Measurements from ENCODE around the gene C10orf143. TPM values are rescaled to one million over a fixed set of nuclear protein-coding genes. Genes with fewer than 3 reads are reported as not detected.
A peak's percentile ranks its signal among the peaks of the same experiment; 100 is the strongest.
"Not testable (repeated sequence)": the region's sequence is repeated elsewhere in the genome, so short reads cannot be mapped to it uniquely, and the experiment has no call there.

C10orf143 gene
- total RNA-seq, 1 experiment from 2014 or later = 0.42 TPM

- no peak overlapping the region for H3K4me3 ChIP-seq (ENCODE audit: insufficient read depth, low read depth, low read length)
- H3K27me3 ChIP-seq (ENCODE audit: control insufficient read depth, insufficient read depth, low read length) = no peaks in the 10 kb centered on the region
Observed at GRCh38 chr10:130128062-130128781, 17.6 kb upstream of the C10orf143 start.

GRCh38 chr10:130127364-130128061 is 16.9 kb upstream of the C10orf143 start:
- no peak overlapping the region for H3K4me3 ChIP-seq (ENCODE audit: insufficient read depth, low read depth, low read length)
- H3K36me3 ChIP-seq (replicated peaks; ENCODE audit: control insufficient read depth, insufficient read depth, low read length) = no peaks in the 10 kb centered on the region
- no peaks in the 10 kb centered on the region for H3K27me3 ChIP-seq (ENCODE audit: control insufficient read depth, insufficient read depth, low read length)
- peak; percentile 93 for DNase-seq

More at GRCh38 chr10:130128062-130128781, 17.6 kb upstream of the C10orf143 start:
- no peaks in the 10 kb centered on the region for H3K36me3 ChIP-seq (replicated peaks; ENCODE audit: control insufficient read depth, insufficient read depth, low read length)
- no peak for DNase-seq

- H3K36me3 ChIP-seq (replicated peaks; ENCODE audit: control insufficient read depth, insufficient read depth, low read length) = no peaks in the 10 kb centered on the region
- no peak overlapping the region for H3K4me3 ChIP-seq (ENCODE audit: insufficient read depth, low read depth, low read length)
- DNase-seq = no peak
- no peaks in the 10 kb centered on the region for H3K27me3 ChIP-seq (ENCODE audit: control insufficient read depth, insufficient read depth, low read length)
Observed at GRCh38 chr10:130121486-130122079, 11.0 kb upstream of the C10orf143 start.

- not testable (repeated sequence) for DNase-seq; H3K4me3 ChIP-seq (ENCODE audit: insufficient read depth, low read depth, low read length); H3K36me3 ChIP-seq (replicated peaks; ENCODE audit: control insufficient read depth, insufficient read depth, low read length); H3K27me3 ChIP-seq (ENCODE audit: control insufficient read depth, insufficient read depth, low read length)
Observed at GRCh38 chr10:130117535-130117934, 6.9 kb upstream of the C10orf143 start.

- not testable (repeated sequence) for H3K4me3 ChIP-seq (ENCODE audit: insufficient read depth, low read depth, low read length); H3K27me3 ChIP-seq (ENCODE audit: control insufficient read depth, insufficient read depth, low read length); H3K36me3 ChIP-seq (replicated peaks; ENCODE audit: control insufficient read depth, insufficient read depth, low read length); DNase-seq
Observed at GRCh38 chr10:130116942-130117341, 6.3 kb upstream of the C10orf143 start.

- H3K4me3 ChIP-seq (ENCODE audit: insufficient read depth, low read depth, low read length) = no peak overlapping the region
- no peaks in the 10 kb centered on the region for H3K36me3 ChIP-seq (replicated peaks; ENCODE audit: control insufficient read depth, insufficient read depth, low read length)
- no peak for DNase-seq
- no peaks in the 10 kb centered on the region for H3K27me3 ChIP-seq (ENCODE audit: control insufficient read depth, insufficient read depth, low read length)
Observed at GRCh38 chr10:130112821-130113220, 2.2 kb upstream of the C10orf143 start.

- Histone ChIP-seq H3K36me3 (replicated peaks; ENCODE audit: control insufficient read depth, insufficient read depth, low read length) (no peaks in the 10 kb centered on the region), H3K27me3 (ENCODE audit: control insufficient read depth, insufficient read depth, low read length) (no peaks in the 10 kb centered on the region), H3K4me3 (ENCODE audit: insufficient read depth, low read depth, low read length) (peak overlapping the region; percentile 74)
- no peak for DNase-seq
Observed at GRCh38 chr10:130111852-130112180, 1.2 kb upstream of the C10orf143 start.

- peak; percentile 95 for DNase-seq
- Histone ChIP-seq H3K27me3 (ENCODE audit: control insufficient read depth, insufficient read depth, low read length) (no peaks in the 10 kb centered on the region), H3K36me3 (replicated peaks; ENCODE audit: control insufficient read depth, insufficient read depth, low read length) (no peaks in the 10 kb centered on the region), H3K4me3 (ENCODE audit: insufficient read depth, low read depth, low read length) (peak overlapping the region; percentile 74)
Observed at GRCh38 chr10:130111113-130111851, 652 bp upstream of the C10orf143 start.

GRCh38 chr10:130109796-130110245 is 809 bp downstream of the C10orf143 start:
- peak overlapping the region; percentile 74 for H3K4me3 ChIP-seq (ENCODE audit: insufficient read depth, low read depth, low read length)
- no peaks in the 10 kb centered on the region for H3K27me3 ChIP-seq (ENCODE audit: control insufficient read depth, insufficient read depth, low read length)
- DNase-seq = peak; percentile 65
- H3K36me3 ChIP-seq (replicated peaks; ENCODE audit: control insufficient read depth, insufficient read depth, low read length) = no peaks in the 10 kb centered on the region

GRCh38 chr10:130108934-130109604 is 1.6 kb downstream of the C10orf143 start:
- DNase-seq = peak; percentile 7
- no peaks in the 10 kb centered on the region for H3K36me3 ChIP-seq (replicated peaks; ENCODE audit: control insufficient read depth, insufficient read depth, low read length)
- H3K27me3 ChIP-seq (ENCODE audit: control insufficient read depth, insufficient read depth, low read length) = no peaks in the 10 kb centered on the region
- peak overlapping the region; percentile 74; the same call in 1 of the 2 replicates for H3K4me3 ChIP-seq (ENCODE audit: insufficient read depth, low read depth, low read length)

GRCh38 chr10:130108146-130108545 is 2.5 kb downstream of the C10orf143 start:
- not testable (repeated sequence) for H3K4me3 ChIP-seq (ENCODE audit: insufficient read depth, low read depth, low read length); H3K27me3 ChIP-seq (ENCODE audit: control insufficient read depth, insufficient read depth, low read length); DNase-seq; H3K36me3 ChIP-seq (replicated peaks; ENCODE audit: control insufficient read depth, insufficient read depth, low read length)

- DNase-seq = peak; percentile 87
- peak overlapping the region; percentile 27 for H3K4me3 ChIP-seq (ENCODE audit: insufficient read depth, low read depth, low read length)
- H3K27me3 ChIP-seq (ENCODE audit: control insufficient read depth, insufficient read depth, low read length) = no peaks in the 10 kb centered on the region
- no peaks in the 10 kb centered on the region for H3K36me3 ChIP-seq (replicated peaks; ENCODE audit: control insufficient read depth, insufficient read depth, low read length)
Observed at GRCh38 chr10:130105724-130106123, 4.9 kb downstream of the C10orf143 start.

- DNase-seq = no peak
Observed at GRCh38 chr10:130099344-130099743, 11.3 kb downstream of the C10orf143 start.

GRCh38 chr10:130090565-130090964 is 20.1 kb downstream of the C10orf143 start:
- DNase-seq = not testable (repeated sequence)

More at GRCh38 chr10:130099344-130099743, 11.3 kb downstream of the C10orf143 start:
- H3K4me3 ChIP-seq (ENCODE audit: insufficient read depth, low read depth, low read length) = no peak overlapping the region
- H3K36me3 ChIP-seq (replicated peaks; ENCODE audit: control insufficient read depth, insufficient read depth, low read length) = no peaks in the 10 kb centered on the region
- H3K27me3 ChIP-seq (ENCODE audit: control insufficient read depth, insufficient read depth, low read length) = no peaks in the 10 kb centered on the region

More at GRCh38 chr10:130090565-130090964, 20.1 kb downstream of the C10orf143 start:
- not testable (repeated sequence) for H3K27me3 ChIP-seq (ENCODE audit: control insufficient read depth, insufficient read depth, low read length); H3K4me3 ChIP-seq (ENCODE audit: insufficient read depth, low read depth, low read length); H3K36me3 ChIP-seq (replicated peaks; ENCODE audit: control insufficient read depth, insufficient read depth, low read length)

All from H7 (cell line).